Hematopoietic multipotent progenitor cell treated with erythropoietin and hydrocortisone succinate and interleukin-3 and kit ligand, for 4 days (in vitro differentiated cells): ENCODE measurements around the gene PLEKHO2.

Source experiments
- DNase-seq: peaks from one replicate; pipeline ENCODE4 v3.0.0-alpha.2; 2015

Gene PLEKHO2

DNA sequence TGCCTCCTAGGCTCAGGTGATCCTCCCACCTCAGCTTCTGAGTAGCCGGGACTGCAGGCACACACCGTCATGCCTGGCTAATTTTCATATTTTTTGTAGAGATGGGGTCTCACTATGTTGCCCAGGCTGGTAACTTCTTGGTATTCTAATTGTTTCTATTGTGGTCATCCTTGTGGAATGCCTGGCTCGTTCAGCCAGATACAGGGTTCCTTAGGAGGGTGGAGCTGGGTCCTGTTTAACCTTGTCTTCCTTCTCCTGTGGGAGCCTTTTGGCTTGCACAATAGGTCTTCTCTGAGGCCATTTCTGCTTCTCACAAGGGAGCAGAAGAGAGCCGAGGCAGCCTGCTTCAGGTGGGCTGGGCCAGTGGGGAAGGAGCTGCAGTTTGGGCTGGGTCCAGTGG is 15.7 kb downstream of the PLEKHO2 start:
- no peak for DNase-seq

DNA sequence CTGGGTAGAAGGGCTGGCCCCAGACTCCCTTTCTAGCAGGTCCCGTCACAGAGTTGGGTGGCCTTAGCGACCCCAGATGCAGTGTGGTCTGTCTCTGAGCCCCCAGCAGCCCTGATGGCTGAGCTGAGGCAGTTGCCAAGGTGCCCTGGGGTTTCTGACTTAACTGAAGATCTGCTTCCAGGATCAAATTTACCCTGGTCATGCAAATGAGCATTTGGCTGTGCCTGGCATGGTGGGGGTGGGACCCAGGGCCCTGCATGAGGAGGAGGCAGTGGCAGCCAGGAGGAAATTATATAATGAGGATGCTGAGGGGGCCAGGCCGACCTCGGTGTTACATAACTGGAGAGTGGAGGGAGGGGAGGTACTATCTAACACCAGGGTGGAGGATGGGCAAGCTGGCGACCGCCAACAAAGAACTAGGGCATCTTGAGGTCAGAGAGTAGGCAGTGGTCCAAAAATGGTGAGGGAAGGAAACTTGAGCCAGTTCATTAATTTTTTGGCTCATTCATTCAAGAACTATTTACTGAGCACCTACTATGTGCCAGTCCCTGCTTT is 16.4 kb downstream of the PLEKHO2 start:
- peak; percentile 56 for DNase-seq

DNA sequence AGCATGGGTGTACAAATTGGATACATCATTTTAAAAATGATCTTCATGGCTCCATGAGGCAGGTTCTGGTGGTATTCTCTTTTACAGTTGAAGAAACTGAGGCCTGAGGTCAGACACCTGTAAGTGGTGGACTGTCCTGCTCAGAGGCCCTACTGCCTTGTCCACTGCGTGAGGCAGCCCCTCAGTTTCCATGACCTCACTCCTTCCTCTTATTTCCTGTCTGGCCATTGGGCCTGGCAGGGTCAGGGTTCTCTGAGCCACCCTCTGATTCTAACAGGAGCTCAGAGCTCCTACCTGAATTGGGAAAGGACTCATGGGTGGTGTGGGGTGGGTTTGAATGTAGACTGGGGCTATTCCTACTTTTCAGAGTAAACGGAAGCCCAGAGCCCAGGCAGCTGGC is 17.5 kb downstream of the PLEKHO2 start:
- no peak for DNase-seq

DNA sequence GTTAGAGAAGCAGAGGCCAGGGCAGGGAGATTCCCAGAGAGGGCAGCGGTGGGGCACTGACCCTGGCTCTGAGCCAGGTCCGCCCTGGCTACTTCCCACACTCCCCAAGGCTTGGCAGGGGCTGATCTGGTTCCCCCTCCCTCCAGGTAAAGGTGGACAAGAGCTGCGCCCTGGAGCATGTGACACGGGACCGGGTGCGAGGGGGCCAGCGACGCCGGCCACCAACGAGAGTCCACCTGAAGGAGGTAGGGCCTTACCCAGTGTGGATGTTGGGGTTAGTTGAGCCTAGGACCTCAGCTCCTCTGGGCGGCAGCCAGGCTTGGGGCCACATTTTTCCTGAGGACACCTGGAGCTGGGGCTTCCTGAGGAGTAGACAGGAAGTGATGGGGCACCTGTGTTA is 19.6 kb downstream of the PLEKHO2 start:
- no peak for DNase-seq

DNA sequence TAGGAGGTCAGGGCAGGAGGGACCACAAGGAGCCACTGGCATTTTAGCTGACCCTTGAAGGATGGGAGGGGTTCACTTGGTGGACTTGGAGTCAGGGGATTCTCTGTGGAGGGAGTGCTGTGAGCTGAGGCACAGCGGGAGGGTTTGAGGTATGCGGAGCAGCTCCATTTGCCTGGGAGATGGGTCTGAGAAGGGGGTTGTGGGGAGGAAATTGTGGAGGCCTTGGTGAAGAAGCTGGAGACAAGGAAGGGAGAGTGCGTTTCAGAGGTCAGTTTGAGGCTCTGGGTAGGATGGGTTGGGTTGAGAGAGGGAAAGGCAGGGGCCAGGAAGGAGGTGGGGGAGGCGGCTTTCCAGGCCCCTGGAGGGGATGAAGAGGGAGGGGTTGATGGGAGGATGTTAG is 20.2 kb downstream of the PLEKHO2 start:
- no peak for DNase-seq

DNA sequence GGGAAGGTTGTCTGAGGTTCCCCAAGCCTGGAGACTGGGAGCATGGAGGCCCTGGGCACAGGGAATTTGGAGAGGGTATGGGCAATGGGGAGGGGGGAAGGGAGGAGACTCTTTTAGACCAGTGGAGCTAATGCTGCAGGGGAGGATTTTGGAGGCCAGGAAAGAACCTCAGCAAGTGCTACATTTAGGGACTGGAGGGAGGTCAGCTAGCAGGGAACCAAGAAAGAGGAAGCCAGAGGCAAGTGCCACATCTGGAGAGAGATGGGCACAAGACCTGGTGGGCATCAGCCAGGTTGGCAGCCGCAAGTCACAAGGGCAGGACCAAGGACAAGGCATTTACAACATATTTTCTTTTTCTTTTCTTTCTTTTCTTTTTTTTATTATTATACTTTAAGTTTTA is 20.7 kb downstream of the PLEKHO2 start:
- DNase-seq, result no peak

DNA sequence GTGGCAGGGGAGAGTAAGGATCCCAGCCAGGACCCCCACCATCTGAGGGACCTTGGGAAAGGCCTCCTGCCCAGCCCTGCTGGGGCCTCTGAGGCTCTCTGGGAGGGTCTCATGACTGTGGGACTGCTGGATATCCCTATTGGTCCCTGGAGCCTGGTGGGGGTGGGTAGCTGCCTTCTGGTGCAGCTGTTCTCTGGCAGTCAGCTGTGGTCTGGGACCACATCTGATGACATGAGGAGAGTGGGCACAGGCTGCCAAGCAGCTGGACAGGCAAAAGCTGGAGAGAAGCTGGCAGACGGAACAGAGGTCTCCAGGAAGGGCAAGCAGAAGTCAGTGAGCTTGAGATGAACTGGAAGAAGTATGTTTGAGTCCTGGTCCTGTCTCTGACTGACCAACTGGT is 22.4 kb downstream of the PLEKHO2 start:
- DNase-seq, result no peak

DNA sequence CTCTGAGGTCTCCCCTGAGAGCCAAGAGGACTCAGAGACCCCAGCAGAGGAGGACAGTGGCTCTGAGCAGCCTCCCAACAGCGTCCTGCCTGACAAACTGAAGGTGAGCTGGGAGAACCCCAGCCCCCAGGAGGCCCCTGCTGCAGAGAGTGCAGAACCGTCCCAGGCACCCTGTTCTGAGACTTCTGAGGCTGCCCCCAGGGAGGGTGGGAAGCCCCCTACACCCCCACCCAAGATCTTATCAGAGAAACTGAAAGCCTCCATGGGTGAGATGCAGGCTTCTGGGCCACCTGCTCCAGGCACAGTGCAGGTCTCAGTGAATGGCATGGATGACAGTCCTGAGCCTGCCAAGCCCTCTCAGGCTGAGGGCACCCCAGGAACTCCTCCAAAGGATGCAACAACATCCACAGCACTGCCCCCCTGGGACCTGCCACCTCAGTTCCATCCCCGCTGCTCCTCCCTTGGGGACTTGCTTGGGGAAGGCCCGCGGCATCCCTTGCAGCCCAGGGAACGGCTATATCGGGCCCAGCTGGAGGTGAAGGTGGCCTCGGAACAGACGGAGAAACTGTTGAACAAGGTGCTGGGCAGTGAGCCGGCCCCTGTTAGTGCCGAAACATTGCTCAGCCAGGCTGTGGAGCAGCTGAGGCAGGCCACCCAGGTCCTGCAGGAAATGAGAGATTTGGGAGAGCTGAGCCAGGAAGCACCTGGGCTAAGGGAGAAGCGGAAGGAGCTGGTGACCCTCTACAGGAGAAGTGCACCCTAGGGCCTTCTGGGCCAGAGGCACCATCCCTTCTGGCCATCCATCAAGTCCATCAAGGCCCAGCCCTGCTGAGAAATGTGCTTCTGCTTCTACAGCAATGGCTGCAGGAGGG is 23.6 kb downstream of the PLEKHO2 start:
- DNase-seq, result no peak

DNA sequence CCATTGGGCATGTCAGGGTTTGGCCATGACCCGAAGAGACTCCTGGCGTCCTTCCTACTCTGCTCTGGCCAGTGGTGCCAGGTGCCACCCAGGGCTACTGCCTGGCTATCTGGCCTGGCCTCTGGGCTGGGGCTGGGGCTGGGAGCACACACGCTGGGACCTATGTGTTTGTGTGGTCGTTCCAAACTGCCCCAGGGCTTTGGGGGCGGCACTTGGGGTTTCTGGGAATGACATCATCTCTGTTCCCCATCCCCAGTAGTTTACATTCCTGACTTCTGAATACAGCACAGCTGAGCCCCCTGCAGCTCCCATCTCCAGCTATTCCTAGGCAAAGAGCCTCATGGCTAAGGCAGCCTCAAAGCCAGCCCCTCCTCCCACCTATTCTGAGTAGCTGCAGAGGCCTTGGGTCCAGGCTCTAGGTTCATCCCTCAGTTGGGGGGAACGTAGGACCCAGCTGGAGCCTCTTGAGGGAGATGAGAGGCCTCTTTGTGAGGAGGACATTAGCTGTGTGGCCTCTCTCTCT is 24.3 kb downstream of the PLEKHO2 start:
- no peak for DNase-seq

DNA sequence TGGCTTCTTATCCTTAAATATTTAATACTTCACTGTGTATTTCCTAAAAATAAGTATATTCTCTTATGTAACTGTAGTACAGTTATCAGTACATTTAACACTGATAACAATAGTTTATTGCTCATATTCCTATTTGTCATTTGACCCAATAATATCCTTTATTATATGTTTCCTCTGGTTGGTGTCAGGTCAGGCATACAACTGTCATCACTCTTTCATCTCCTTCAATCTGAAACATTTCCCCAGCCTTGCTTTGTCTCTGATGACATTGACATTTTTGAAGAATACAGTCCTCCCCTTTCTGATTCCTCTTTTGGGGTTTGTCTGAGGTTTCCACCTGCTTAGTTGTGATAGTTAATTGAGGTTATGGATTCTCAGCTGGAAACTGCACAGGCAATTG is 27.8 kb downstream of the PLEKHO2 start:
- no peak for DNase-seq

DNA sequence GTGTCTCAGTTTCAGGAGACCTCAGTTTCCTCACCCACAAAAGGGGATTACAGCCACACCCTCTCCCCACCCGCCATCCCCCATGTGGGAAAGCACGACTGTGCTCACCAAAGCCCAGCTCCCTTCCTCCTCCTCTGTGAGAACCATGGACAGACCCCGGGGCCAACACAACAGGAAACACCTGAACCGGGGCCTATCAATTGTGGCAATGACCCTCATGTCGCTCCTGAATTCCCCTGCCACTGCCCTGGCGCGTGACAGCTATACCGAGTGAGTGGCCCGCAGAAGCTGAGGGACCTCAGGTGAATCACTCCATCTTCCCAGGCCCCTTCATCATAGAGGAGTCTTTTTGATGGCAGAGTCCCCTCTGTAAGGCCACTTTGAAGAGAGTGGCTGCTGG is 28.6 kb downstream of the PLEKHO2 start:
- DNase-seq, result no peak

DNA sequence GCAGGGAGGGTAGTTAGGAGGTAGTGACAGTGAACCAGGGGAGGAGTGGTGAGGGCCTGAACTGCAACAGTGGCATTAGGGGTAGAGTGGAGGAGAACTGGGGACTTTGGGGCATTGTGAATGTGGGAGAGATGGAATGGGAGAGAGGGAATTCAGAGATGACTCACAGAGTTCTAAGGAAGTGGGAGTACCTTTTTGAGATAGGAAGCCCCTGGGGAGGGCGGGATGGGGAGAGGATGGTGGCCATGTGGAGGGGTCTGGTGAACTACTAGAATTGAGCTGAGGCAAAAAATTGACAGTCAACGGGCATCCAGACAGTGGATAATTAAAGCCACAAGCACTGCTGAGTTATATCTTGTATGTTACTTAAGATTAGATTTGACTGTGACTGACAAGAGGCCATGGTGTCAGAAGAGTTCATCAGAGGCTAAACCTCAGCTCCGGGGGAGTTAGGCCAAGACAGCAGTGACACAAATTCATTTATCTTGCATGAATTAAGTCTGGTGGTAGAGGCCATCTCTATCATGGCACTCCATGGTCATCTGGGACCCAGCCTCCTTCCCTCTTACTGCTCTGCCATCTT is 34.0 kb downstream of the PLEKHO2 start:
- DNase-seq, result peak; percentile 53

DNA sequence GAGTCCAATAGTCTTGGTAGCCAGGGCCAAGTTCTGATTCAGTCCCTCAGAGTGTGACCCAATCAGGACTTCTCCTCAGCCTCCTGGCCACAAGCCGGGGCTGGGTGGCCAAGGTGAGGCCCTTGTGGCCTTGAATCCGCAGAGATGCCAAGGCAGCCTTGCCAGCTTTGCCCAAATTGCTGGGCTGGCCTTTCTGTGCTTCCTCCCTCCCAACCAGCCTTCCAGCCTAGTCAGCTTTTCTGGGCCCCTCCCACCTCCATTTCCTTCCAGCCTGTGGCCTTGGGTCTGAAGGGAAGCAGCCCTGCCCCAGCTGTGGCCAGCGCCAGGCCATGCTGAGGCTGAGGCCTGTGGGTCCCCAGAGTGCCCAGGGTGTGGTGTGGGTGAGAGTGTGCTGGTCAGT is 35.7 kb downstream of the PLEKHO2 start:
- DNase-seq, result peak; percentile 66

DNA sequence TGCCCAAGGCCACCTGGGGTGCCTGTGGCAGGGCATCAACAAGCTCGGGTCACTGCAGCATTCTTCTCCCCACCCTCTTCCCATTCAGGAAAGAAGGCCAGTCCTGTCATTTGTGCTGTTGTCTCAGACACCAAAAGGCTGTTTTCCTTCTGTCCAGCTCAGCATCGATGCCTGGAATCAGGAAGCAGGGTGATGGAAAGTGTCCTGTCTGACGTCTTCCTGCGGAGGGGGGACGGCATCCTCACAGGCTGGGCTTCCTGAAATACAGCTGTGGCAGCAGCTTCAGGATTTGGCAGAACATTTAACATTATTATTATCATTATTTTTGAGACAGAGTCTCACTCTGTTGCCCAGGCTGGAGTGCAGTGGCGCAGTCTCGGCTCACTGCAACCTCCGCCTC is 37.0 kb downstream of the PLEKHO2 start:
- DNase-seq, result no peak

DNA sequence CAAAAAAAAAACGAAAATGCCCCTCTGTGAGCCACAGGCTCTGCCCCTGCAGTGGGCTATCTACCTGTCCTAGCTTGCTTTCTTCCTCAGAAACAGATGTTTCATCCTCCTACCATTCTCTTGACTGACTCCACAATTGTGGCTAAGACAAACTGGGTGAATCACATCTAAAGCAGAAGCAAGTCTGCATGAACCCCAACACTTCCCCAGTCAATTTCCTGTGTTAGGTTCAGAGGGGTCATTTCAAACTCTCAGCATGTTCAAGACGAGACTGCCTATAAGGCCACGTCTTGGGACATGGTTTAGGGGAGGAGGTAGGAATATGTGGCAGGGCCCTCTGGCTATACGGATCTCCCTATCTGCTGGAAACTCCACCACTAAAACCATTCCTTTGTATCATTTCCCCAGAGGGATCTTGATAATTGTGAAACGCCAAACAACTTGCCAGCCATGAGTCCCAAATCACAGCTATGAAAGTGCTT is 41.4 kb downstream of the PLEKHO2 start:
- peak; percentile 60 for DNase-seq

DNA sequence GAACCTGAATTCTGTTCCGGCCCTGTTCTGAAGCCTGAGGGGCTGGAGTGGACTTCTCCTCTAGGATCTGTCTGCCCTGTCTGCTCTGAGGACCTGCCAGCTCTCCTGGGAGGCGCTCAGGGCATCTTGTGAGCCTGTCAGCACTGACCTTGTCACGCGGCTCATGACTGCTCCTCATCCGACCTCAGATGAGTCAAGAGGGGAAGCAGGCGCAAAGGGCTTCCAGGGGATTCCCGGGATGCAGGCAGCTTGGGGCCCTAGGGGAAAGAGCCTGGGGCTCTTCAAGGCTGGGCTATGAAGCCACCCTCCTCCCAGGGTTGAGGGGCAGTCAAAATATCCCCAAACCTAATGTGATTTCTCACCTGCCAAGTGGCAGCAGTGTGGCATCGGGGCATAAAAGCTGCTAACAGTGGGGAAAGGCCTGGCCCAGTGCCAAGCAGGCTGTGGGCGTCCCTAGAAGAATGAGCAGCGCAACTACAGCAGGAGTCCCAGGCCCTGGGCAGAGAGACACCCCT is 42.3 kb downstream of the PLEKHO2 start:
- DNase-seq, result peak; percentile 74

DNA sequence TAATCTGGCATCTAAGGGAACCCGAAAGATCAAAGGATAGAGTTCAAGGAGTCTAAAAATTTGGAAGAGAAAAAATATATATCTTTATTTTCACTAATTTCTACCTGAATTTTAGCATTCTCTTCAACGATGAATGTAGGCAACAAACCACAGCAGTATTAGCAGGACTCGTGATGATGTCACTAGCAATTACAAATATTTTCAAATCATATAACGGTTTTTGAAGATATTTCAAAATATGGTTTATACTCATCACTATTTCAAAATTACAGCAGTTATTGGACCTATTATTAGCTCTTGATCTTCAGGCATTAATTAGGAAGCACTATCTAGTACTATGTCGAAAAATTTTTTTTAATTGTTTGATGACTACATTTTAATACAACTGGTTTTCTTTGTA is 43.0 kb downstream of the PLEKHO2 start:
- no peak for DNase-seq

DNA sequence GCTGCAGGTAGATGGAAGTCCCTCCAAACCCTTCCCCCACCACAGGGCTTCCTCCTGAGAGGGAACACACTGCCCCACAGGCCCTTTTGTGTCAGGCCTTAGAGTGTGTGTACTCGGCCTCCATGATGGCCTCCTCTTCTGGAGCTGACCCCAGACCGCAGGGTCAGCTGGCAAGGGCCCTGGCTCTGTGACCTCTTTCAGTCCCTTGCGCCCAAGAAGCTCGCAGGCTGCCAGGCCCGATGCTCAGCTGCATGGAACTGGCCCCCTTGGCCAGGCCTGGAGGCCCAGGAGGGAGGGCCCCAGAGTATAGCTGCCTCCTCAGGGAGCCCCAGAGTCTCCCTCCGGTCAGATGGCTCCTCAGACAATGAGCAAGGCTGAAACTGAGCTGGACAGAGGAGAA is 46.6 kb downstream of the PLEKHO2 start:
- DNase-seq, result no peak

DNA sequence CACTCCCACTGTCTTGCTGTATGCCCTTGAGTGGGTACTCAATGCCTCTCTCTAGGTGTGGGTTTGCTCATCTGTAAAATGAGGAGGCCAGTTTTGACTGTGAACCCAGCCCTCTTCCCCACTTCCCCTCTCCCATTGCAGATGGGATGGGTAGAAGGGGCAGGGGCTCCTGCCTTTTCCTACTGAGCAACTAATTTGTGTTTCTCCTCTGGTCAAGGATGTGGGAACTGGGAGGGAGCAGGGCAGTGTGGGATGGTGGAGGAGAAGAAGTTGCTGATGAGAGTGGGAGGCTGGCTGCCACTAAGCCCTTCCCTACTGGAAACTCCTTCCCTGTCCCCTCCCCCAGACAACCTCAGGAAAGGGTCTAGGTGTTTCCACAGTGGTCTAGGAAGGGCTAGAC is 49.8 kb downstream of the PLEKHO2 start:
- DNase-seq, result no peak

DNA sequence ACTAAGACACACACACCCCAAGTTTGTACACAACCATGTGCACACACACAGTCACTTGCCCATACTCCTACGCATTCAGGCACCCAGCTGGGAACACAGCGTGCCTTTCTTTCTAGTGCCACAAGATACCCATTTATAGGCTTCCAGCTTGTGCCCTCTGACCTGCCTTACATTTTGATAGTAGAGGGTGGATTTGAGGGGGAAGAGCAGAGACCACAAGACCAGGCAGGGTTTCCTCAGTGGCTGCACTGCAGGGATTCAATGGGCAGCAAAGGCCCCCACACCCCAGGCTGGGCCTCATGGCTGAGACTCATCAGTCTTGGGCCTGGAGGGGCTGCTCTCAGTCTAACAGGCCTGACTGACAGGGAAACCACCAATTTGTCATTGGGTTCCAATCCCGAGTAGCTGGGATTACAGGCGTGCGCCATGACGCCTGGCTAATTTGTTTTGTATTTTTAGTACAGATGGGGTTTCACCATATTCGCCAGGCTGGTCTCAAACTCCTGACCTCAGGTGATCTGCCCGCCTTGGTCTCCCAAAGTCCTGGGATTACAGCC is 51.2 kb downstream of the PLEKHO2 start:
- DNase-seq, result no peak

DNA sequence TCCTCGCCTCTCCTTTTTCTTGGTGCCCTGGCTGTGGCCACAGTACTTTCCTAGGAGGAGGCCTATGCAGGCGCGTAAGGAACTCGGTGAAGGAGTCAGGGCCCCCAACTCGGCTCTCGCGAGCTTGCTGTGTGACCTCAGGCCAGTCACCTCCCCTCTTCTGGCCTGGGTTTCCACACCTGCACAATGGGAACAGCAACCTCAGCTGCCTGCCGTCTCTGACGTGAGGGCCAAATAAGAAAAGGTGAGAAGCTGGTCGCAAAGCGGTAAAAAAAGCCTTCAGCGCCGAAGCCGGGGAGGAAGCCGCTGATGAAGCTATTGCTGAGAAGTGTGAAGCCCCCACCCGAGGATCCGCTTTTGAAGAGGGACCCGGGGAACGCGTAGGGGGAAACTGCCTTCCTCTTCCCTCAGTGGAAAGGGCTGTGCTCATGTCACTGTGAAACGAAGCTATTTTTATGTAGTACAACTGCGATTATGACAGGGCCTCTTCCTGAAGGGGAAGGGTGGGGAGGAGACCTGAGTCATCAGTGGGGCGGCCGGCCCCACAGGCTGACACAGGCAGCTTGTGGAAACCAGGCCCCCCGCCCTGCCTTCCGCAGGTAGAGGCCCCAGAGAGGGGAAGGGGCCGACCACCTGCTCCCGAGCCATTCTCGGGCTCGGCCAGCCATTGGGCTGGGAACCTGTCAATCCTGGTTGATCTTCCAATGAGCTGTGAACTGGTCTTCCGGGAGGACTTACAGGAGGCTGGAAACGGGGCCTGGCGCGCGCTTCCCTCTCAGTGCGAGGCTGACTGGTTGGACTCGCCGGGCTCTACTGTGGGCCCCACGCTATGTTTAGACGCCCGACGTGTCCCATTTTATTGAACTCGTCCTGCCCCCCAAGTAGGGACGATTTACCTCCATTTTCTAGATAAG is 52.0 kb downstream of the PLEKHO2 start:
- peak; percentile 99 for DNase-seq

DNA sequence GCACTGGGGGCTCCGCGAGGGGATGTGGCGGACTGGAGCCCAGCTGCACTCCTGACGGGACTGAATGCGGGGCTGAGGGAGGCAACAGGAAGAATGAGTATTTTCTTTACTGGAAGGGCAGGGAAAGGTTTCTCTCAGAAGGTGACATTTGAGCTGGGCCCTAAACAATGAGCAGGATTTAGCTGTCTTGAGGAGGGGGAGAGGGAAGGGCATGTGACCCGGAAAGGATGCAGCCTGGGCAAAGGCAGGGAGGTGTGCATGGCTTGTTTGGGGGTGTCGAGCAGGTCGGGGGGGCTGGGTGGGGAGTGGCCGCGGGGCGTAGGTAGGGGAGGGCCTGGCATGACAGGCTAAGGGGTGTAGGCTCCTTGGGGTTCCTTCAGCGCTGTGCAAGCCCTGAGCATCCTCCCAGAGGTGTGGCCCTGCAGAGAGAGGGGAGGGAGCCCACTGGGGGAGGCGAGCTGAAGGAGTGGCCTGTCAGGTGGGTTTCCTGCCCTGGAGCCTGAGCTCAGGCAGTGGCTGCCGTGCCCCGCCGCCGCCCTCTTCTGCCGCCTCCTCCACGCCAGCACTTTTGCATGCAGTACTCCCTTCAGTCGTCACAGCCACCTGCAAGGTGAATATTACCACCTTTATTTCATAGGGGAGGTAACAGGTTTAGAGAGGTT is 52.8 kb downstream of the PLEKHO2 start:
- DNase-seq, result peak; percentile 63
